KOPT-K1 (cell line): ENCODE data around the gene AGPAT2.
"Not testable (repeated sequence)": the region's sequence is repeated elsewhere in the genome, so short reads cannot be mapped to it uniquely, and the experiment has no call there.

ENCODE experiments used
- H3K27ac ChIP-seq: fragments of 200-600 bp; sonication (generic); 2 replicates; pipeline ENCODE4 v1.5.1; 2016; ENCODE audit warnings: antibody characterized with exemption, mild to moderate bottlenecking, low read depth, low read length; ENCODE audit not compliant: poor library complexity, severe bottlenecking
- H3K36me3 ChIP-seq: fragments of 200-600 bp; sonication (generic); 2 replicates; pipeline ENCODE4 v1.5.1; 2017; ENCODE audit warnings: antibody characterized with exemption, mild to moderate bottlenecking, low read length, moderate library complexity; ENCODE audit not compliant: insufficient read depth
- H3K9me3 ChIP-seq: fragments of 200-600 bp; sonication (generic); 2 replicates; pipeline ENCODE4 v1.5.1; 2017; ENCODE audit warnings: antibody characterized with exemption, low read length, mild to moderate bottlenecking; ENCODE audit not compliant: insufficient read depth, poor library complexity, severe bottlenecking

AGPAT2 gene

DNA sequence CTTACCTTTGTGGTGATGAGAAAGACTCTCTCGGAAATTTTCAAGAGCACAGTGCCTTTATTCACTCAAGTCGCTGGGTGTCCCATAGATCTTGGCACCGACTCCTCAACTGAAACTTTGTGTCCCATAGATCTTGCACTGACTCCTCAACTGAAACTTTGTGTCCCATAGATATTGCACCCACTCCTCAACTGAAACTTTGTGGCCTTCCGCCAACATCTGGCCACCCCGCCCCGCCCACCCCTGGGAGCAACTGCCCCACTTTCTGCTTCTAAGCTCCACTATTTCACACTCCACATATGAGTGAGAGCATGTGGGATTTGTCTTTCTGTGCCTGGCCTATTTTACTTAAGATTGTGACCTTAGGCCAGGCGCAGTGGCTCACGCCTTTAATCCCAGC lies 37.2 kb downstream of the AGPAT2 start:
- Histone ChIP-seq H3K9me3 (no peaks in the 10 kb centered on the region), H3K27ac (no peak overlapping the region), H3K36me3 (no peaks in the 10 kb centered on the region)

DNA sequence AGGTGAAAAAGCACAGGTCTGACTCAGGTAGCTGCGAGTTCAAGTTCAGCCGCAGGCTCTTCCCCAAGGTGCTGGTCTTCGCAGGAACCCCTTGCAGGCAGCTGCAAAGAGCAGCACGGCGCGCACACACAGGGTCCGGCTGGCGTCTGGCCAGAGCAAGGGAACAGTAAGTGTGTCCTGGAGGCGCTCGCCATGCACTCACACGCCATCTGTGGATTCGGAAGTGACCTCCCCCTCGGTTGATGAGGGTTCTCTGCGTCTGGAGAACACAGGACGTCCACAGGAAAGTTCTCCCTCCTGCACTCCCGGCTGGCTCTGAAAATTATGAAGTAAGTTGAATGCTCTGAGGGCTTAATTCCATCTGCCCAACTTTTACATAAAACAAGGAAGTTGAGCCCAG lies 38.5 kb downstream of the AGPAT2 start:
- Histone ChIP-seq H3K27ac (no peak overlapping the region), H3K9me3 (no peaks in the 10 kb centered on the region), H3K36me3 (no peaks in the 10 kb centered on the region)

DNA sequence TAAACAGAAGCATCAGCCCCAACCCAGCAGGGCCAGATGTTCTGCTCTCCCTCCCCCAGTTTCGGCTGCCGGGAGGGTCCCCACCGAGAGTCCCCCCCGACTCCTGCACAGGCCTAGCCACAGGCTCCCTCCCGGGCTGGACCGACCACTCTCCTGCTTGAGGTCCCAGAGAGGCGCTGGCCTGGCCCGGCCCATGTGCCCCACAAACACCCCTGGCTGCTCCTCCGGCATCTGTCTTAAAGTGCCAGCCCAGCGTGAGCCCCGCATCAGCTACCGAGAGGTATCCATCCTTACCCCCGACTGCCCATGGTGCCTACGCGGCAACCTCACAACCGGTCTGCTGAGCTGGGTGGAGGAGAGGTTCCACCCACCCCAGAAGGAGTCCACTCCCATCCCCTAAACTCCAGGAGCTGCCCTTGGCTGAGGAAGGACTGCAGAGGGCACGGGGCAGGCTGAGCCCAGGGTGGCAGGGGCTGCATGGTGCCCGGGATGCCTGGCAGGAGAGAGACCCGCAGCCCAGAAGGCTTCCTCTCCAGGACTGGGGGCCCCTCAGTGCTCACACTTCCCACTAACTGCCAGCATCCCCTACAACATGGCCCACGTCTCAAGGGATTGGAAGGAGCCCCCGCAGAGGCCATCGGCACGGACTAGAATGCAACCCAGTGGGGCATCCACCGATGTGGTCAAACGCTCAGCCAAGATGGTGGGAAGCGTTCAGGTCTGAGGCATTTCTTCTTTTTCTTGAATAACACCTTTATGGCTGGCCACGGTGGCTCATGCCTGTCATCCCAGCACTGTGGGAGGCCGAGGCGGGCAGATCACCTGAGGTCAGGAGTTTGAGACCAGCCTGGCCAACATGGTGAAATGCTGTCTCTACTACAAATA lies 40.2 kb downstream of the AGPAT2 start:
- no peaks in the 10 kb centered on the region for H3K36me3 ChIP-seq
- H3K27ac ChIP-seq: no peak overlapping the region
- no peaks in the 10 kb centered on the region for H3K9me3 ChIP-seq

DNA sequence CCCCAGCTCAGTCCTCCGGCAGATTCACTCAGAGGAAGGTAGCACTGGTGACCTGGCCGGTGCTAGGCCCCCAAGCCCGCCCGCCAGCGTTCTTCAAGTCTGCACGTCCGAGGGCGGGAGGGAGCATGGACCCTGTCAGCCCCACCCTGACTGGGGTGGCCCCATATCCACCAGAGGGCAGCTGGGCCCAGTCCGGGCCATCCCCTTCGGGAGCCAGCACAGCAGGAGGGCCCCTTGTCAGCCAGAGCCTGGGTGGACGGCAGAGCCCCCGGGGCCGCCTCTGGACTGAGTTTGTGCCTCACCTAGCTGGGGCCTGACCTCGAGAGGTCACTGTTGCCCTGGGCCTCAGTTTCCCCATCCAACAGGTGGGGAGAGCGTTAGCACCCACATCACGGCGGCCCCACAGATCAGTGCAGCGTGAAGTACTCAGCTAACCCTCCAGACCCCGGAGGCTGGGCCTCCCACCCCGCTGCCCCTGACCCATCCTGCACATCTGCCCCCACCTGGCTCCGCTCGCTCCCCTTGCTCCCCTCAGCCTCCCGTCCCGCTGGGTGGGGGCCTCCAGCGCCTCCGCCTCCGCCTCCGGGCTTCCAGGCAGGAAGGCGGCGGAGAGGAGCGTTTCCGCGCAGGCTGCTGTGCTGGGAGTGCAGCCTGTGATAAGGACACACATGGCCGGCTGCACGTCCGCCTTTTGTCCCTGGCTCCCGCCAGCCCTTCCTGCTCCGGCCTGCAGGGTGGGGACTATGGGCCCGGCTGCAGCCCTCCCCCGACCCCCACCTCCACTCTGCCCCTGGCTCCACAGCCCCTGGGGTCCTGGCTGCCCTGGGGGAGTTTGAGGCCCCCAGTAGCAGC lies 41.1 kb downstream of the AGPAT2 start:
- Histone ChIP-seq H3K9me3 (no peaks in the 10 kb centered on the region), H3K36me3 (no peaks in the 10 kb centered on the region), H3K27ac (no peak overlapping the region)

- H3K9me3 ChIP-seq: no peaks in the 10 kb centered on the region
- no peaks in the 10 kb centered on the region for H3K36me3 ChIP-seq
- no peak overlapping the region for H3K27ac ChIP-seq
Observed at GRCh38 chr9:136645352-136645902, 41.8 kb downstream of the AGPAT2 start.

- H3K27ac ChIP-seq: no peak overlapping the region
- H3K9me3 ChIP-seq: no peaks in the 10 kb centered on the region
- H3K36me3 ChIP-seq: no peaks in the 10 kb centered on the region
Observed at GRCh38 chr9:136644593-136645351, 42.5 kb downstream of the AGPAT2 start.

GRCh38 chr9:136644343-136644592 lies 43.0 kb downstream of the AGPAT2 start:
- no peaks in the 10 kb centered on the region for H3K9me3 ChIP-seq
- H3K27ac ChIP-seq: no peak overlapping the region
- no peaks in the 10 kb centered on the region for H3K36me3 ChIP-seq

DNA sequence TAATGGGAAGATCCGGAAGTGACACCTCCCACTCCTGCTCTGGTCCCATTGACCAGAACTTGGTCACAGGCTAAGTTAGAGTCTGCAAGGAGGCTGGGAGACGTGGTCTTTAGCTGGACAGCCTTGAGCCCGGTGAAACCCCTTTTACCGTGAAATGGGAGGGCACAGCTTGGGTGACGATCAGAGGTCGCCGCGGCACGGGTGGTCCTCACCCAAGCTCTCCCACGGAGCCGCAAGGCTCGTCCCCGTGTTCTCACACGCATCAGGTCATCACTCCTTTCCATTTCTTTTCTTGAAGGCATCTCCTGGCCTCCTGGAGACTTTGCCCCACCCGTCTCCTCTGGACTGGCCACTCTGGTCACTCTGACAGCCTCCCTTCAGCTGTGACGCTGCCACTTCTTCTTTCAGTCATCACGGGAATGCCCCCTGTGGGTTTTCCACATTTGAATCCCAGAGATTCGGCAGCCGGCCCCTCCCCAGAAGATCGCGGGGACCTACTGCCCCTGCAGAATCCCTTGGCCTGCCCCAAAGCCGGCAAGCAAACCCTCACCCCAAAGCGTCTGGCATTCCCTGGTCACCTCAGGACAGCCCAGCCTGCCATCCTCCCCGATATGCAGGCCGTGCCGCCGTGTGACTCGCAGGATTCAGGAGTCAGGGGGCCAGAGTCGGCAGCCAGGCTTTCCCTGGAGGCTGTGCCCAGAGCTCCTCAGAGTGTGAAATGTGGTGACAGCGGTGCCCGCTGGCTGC lies 43.5 kb downstream of the AGPAT2 start:
- no peaks in the 10 kb centered on the region for H3K36me3 ChIP-seq
- H3K9me3 ChIP-seq: no peaks in the 10 kb centered on the region
- no peak overlapping the region for H3K27ac ChIP-seq

DNA sequence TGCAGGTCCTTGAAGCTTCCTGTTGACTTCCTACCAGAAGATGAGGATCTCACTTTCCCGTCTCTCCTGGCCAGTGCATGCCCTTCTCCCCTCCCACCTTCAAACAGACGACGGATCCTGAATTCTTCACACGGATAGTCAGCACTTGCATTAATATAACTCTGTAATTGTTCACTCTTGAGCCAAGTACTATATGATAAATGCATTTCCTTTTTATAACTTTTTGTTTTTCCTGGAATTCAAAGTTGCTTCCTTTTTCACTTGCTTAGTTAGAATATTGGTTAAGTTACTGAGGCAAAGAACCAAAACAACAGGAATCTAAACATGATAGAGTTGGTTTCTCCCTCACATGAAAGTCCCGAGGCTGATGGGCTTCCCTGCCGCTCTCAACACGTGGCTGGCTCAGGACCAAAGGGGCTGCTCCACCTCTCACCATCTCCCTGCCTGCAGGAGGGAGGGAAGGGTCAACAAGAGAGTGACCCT lies 44.8 kb downstream of the AGPAT2 start:
- no peaks in the 10 kb centered on the region for H3K9me3 ChIP-seq
- no peaks in the 10 kb centered on the region for H3K36me3 ChIP-seq
- H3K27ac ChIP-seq: no peak overlapping the region

GRCh38 chr9:136640171-136641111 lies 46.8 kb downstream of the AGPAT2 start:
- H3K36me3 ChIP-seq: no peaks in the 10 kb centered on the region
- H3K27ac ChIP-seq: no peak overlapping the region
- no peaks in the 10 kb centered on the region for H3K9me3 ChIP-seq

DNA sequence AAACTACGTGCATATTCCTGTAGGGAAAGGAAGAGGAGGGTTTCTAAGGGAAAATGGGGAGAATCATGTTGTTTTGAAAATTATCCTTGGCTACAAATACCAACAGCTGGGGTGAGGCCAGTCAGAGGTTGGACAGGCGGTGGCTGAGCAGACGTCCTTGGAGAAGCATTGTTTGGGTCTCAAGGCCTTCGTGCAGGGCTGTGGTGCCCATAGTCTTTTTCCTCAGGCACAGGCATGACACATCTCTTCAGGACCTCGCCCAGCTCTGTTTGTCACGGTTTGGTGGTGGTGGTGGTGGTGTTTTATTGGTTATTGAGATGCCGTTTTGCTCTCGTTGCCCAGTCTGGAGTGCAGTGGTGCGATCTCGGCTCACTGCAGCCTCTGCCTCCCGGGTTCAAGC lies 52.4 kb downstream of the AGPAT2 start:
- no peak overlapping the region for H3K27ac ChIP-seq
- H3K36me3 ChIP-seq: no peaks in the 10 kb centered on the region
- no peaks in the 10 kb centered on the region for H3K9me3 ChIP-seq

- H3K9me3 ChIP-seq, H3K36me3 ChIP-seq, H3K27ac ChIP-seq: not testable (repeated sequence)
Observed at GRCh38 chr9:136632491-136633106, 54.7 kb downstream of the AGPAT2 start.

DNA sequence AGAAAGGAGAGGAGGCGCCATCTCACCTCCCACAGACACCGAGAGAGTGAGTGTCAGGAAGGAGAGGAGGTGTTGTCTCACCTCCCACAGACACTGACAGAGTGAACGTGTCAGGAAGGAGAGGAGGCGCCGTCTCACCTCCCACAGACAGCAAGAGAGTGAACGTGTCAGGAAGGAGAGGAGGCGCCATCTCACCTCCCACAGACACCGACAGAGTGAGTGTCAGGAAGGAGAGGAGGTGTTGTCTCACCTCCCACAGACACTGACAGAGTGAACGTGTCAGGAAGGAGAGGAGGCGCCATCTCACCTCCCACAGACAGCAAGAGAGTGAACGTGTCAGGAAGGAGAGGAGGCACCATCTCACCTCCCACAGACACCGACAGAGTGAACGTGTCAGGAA lies 55.2 kb downstream of the AGPAT2 start:
- not testable (repeated sequence) for H3K36me3 ChIP-seq, H3K27ac ChIP-seq, H3K9me3 ChIP-seq
